Measurements from ENCODE around the gene DEGS1.

The DEGS1 gene

GRCh38 chr1:224217655-224218623, 34.9 kb downstream of the DEGS1 start:
- no peak for DNase-seq

DNA sequence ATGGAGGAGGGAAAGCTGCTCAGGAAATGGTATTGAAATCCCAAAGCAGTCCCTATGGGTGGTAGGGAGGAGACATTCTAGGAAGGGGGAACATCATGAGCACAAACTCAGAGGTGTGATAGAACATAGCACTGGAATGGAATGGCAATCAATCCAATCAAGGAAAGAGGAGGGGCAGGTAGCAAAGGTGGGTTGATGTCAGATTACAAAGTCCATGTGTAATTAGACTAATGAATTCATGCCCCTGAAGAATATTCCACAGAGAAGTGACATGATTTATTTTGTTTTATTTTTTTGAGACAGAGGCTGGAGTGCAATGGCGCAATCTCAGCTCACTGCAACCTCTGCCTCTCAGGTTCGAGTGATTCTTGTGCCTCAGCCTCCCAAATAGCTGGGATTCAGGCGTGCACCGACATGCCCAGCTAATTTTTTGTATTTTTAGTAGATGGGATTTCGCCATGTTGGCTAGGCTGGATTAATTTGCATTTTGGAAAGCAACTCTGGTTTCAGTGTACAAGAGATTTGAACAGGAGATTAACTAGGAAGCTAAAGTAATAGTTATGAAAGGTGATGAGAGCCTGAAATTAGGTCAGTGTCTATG, 36.1 kb downstream of the DEGS1 start:
- DNase-seq: no peak

DNA sequence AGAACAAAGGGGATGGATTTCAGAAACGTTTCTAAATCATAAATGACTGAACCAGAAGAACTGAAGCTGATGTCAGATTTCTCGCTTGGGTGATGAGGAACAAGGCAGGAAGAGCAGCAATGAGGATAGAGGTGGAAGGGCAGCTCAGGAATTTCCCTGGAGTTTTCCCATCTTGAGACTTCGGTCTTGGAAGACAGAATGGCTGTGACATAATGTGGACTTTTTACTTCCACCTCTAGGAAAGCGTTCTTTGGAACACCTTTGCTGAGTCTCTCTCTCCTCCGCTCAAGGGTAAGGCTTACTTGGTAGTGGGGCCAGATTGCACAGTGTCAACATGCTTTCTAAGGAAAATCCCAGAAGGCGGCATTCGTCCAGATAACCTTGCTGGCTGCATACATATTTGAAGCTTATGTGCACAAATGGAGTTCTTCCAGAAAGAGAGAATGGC, 36.6 kb downstream of the DEGS1 start:
- DNase-seq: no peak

GRCh38 chr1:224223819-224224714, 41.0 kb downstream of the DEGS1 start:
- no peak for DNase-seq

GRCh38 chr1:224226849-224227502, 43.9 kb downstream of the DEGS1 start:
- DNase-seq: no peak

DNA sequence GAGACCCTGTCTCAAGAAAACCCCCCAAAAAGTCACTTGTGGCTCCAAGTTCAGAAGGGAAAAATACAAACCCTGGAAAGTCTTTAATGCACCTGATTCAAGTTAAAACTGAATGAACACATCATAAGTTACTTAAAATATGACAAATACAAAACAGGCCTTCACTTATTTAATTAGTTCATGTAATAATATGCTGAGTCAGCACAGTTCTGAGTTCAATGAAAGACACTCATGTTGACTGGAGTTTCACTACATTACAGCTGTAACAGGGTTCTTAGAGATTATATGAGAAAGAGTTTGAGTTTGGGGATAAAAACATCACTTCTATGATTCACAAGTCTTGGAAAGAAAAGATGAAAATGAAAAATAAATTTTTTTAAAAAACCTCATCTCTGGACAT, 51.0 kb downstream of the DEGS1 start:
- no peak for DNase-seq

DNA sequence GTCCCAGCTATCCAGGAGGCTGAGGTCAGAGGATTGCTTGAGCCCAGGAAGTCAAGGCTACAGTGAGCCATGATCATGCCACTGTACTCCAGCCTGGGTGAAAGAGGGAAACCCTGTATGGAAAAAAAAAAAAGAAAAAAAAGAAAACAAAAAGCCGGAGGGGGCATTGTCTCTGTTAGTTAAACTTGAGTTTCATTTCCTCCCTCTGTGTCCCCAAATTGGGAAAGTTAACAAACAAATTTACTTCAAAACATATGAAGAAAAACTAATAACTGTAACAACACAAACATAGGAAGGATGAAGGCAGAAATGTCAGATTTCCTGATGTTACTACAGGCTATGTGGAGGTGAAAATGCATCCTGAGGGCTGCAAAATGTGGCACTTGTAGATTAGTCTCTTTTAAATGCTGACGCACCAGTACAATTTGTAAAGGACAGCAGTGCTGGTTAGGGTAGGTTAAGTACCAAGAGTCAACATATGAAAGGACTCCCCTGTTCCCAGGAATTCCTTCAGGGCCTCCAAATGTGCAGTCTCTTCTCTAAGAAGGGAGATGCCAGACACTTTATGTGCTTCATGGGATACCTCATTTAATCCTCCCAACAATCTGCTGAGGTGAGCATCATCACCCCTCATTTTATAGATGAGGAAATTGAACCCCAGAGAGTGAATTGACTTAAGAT, 52.9 kb downstream of the DEGS1 start:
- DNase-seq: no peak

- no peak for DNase-seq
Observed at GRCh38 chr1:224237119-224237881, 54.3 kb downstream of the DEGS1 start.

GRCh38 chr1:224238212-224238611, 55.2 kb downstream of the DEGS1 start:
- no peak for DNase-seq

- no peak for DNase-seq
Observed at GRCh38 chr1:224238756-224239155, 55.7 kb downstream of the DEGS1 start.

All from SIG-M5 (cell line).